ENCODE results near the gene HOMEZ. TPM values are rescaled to one million over a fixed set of nuclear protein-coding genes. Genes with fewer than 3 reads are reported as not detected.

HOMEZ gene
- total RNA-seq, 1 donor from 2014 or later: 7.6 TPM

GRCh38 chr14:23296012-23296777 lies 10.3 kb upstream of the HOMEZ start:
- Mint-ChIP-seq H3K4me1 (ENCODE audit: low read depth) (peaks cover 26% of the 10 kb centered on the region), H3K27ac (ENCODE audit: unreplicated experiment) (no peak overlapping the region), H3K27me3 (ENCODE audit: low read depth) (peaks cover 10% of the 10 kb centered on the region), H3K9me3 (ENCODE audit: low read depth) (no peaks in the 10 kb centered on the region), H3K36me3 (ENCODE audit: low read depth) (peaks cover 1% of the 10 kb centered on the region), H3K4me3 (ENCODE audit: unreplicated experiment) (no peak overlapping the region)
- TF ChIP-seq CTCF (IDR thresholded peaks at IDR 0.05): no peak
- no peak for DNase-seq (ENCODE audit: low spot score)

DNA sequence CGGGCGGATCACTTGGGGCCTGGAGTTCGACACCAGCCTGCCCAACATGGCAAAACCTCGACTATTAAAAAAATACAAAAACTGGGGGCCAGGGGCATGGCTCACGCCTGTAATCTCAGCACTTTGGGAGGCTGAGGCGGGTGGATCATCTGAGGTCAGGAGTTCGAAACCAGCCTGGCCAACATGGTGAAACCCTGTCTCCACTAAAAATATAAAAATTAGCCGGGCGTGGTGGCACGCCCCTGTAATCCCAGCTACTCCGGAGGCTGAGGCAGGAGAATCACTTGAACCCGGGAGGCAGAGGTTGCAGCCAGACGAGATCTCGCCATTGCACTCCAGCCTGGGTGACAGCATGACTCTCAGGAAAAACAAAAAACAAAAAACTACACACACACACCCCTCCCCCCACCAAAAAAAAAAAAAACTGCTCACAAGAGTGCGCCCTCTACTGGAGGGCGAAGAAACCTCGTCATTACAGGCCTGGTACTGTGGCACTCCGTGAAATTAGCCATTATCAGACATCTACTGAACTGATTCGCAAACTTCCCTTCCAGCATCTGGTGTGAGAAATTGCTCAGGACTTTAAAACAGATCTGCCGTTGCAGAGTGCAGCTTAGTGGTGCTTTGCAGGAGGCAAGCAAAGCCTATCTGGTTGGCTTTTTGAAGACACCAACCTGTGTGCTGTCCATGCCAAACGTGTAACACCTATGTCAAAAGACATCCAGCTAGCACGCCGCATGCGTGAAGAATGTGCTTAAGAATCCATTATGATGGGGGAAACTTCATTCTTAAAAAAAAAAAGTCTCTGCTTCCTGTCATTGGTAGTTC lies 9.0 kb upstream of the HOMEZ start:
- peaks cover 13% of the 10 kb centered on the region for H3K27me3 Mint-ChIP-seq (ENCODE audit: low read depth)
- no peak overlapping the region for H3K27ac Mint-ChIP-seq (ENCODE audit: unreplicated experiment)
- H3K4me3 Mint-ChIP-seq (ENCODE audit: unreplicated experiment): no peak overlapping the region
- H3K9me3 Mint-ChIP-seq (ENCODE audit: low read depth): no peaks in the 10 kb centered on the region
- no peak for DNase-seq (ENCODE audit: low spot score)
- peaks cover 1% of the 10 kb centered on the region for H3K36me3 Mint-ChIP-seq (ENCODE audit: low read depth)
- H3K4me1 Mint-ChIP-seq (ENCODE audit: low read depth): peaks cover 19% of the 10 kb centered on the region
- peak; percentile 93 for TF ChIP-seq CTCF (IDR thresholded peaks at IDR 0.05)

DNA sequence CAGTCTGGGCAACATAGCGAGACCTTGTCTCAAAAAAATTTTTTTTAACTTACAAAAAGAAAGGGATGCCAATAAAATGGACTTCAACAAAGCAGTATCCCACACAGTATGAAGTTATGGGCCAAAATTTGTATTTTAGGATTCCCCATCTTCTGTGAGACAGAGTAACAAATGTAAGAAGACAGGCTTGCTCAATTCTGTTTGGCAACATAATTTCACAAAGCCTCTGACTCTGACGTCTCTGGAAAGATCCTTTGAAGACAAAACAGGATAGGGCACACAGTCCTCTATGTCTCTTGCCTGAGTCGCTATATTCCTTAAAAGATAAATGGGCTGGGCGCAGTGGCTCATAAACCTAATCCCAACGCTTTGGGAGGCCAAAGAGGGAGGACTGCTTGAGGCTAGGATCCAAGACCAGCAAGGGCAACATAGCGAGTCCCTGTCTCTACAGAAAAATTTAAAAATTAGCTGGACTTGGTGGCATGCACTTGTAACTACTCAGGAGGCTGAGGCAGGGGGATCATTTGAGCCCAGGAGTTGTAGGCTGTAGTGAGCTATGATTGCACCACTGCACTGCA lies 1.1 kb upstream of the HOMEZ start:
- Mint-ChIP-seq H3K27ac (ENCODE audit: unreplicated experiment) (peak overlapping the region; percentile 98), H3K9me3 (ENCODE audit: low read depth) (no peaks in the 10 kb centered on the region), H3K36me3 (ENCODE audit: low read depth) (no peaks in the 10 kb centered on the region), H3K27me3 (ENCODE audit: low read depth) (peaks cover 2% of the 10 kb centered on the region), H3K4me3 (ENCODE audit: unreplicated experiment) (peak overlapping the region; percentile 91), H3K4me1 (ENCODE audit: low read depth) (peaks cover 23% of the 10 kb centered on the region)
- DNase-seq (ENCODE audit: low spot score): no peak
- no peak for TF ChIP-seq CTCF (IDR thresholded peaks at IDR 0.05)

- no peak for TF ChIP-seq CTCF (IDR thresholded peaks at IDR 0.05)
- no peak for DNase-seq (ENCODE audit: low spot score)
- Mint-ChIP-seq H3K4me1 (ENCODE audit: low read depth) (peaks cover 23% of the 10 kb centered on the region), H3K36me3 (ENCODE audit: low read depth) (no peaks in the 10 kb centered on the region), H3K27ac (ENCODE audit: unreplicated experiment) (peak overlapping the region; percentile 59), H3K27me3 (ENCODE audit: low read depth) (peaks cover 2% of the 10 kb centered on the region), H3K4me3 (ENCODE audit: unreplicated experiment) (peak overlapping the region; percentile 91), H3K9me3 (ENCODE audit: low read depth) (no peaks in the 10 kb centered on the region)
Observed at GRCh38 chr14:23285530-23286019, 357 bp downstream of the HOMEZ start.

All from chondrocyte (in vitro differentiated cells).